ENCODE data around the gene TSPYL4.

The TSPYL4 gene

GRCh38 chr6:116248577-116248976, 5.3 kb downstream of the TSPYL4 start:
- DNase-seq: no peak
- Mint-ChIP-seq H3K4me1 (peaks cover 11% of the 10 kb centered on the region), H3K36me3 (ENCODE audit: low read depth) (peaks cover 14% of the 10 kb centered on the region), H3K9me3 (no peaks in the 10 kb centered on the region), H3K27me3 (ENCODE audit: low read depth, poor library complexity) (no peaks in the 10 kb centered on the region), H3K27ac (no peak overlapping the region), H3K4me3 (peak overlapping the region; percentile 41)
- no peak for TF ChIP-seq CTCF (IDR thresholded peaks at IDR 0.05)

- H3K9me3 Mint-ChIP-seq: no peaks in the 10 kb centered on the region
- DNase-seq: no peak
- H3K36me3 Mint-ChIP-seq (ENCODE audit: low read depth): peaks cover 14% of the 10 kb centered on the region
- H3K27ac Mint-ChIP-seq: no peak overlapping the region
- no peak for TF ChIP-seq CTCF (IDR thresholded peaks at IDR 0.05)
- peaks cover 11% of the 10 kb centered on the region for H3K4me1 Mint-ChIP-seq
- H3K27me3 Mint-ChIP-seq (ENCODE audit: low read depth, poor library complexity): no peaks in the 10 kb centered on the region
- H3K4me3 Mint-ChIP-seq: no peak overlapping the region
These were observed 6.6 kb downstream of the TSPYL4 start for GRCh38 chr6:116247285-116247684.

GRCh38 chr6:116246089-116246488, 7.8 kb downstream of the TSPYL4 start:
- Mint-ChIP-seq H3K36me3 (ENCODE audit: low read depth) (peaks cover 17% of the 10 kb centered on the region), H3K27me3 (ENCODE audit: low read depth, poor library complexity) (no peaks in the 10 kb centered on the region), H3K9me3 (no peaks in the 10 kb centered on the region), H3K4me1 (peaks cover 11% of the 10 kb centered on the region), H3K4me3 (no peak overlapping the region), H3K27ac (no peak overlapping the region)
- DNase-seq: no peak
- TF ChIP-seq CTCF (IDR thresholded peaks at IDR 0.05): no peak

- H3K9me3 Mint-ChIP-seq: no peaks in the 10 kb centered on the region
- peaks cover 23% of the 10 kb centered on the region for H3K36me3 Mint-ChIP-seq (ENCODE audit: low read depth)
- H3K4me3 Mint-ChIP-seq: no peak overlapping the region
- DNase-seq: no peak
- no peak for TF ChIP-seq CTCF (IDR thresholded peaks at IDR 0.05)
- H3K27ac Mint-ChIP-seq: no peak overlapping the region
- no peaks in the 10 kb centered on the region for H3K27me3 Mint-ChIP-seq (ENCODE audit: low read depth, poor library complexity)
- H3K4me1 Mint-ChIP-seq: peaks cover 11% of the 10 kb centered on the region
These were observed 9.6 kb downstream of the TSPYL4 start for GRCh38 chr6:116244284-116244683.

GRCh38 chr6:116239856-116240255, 14.0 kb downstream of the TSPYL4 start:
- no peak for TF ChIP-seq CTCF (IDR thresholded peaks at IDR 0.05)
- H3K4me3 Mint-ChIP-seq: no peak overlapping the region
- H3K36me3 Mint-ChIP-seq (ENCODE audit: low read depth): peaks cover 16% of the 10 kb centered on the region
- no peak for DNase-seq
- H3K9me3 Mint-ChIP-seq: no peaks in the 10 kb centered on the region
- H3K27me3 Mint-ChIP-seq (ENCODE audit: low read depth, poor library complexity): no peaks in the 10 kb centered on the region
- H3K27ac Mint-ChIP-seq: no peak overlapping the region
- H3K4me1 Mint-ChIP-seq: no peaks in the 10 kb centered on the region

- H3K4me1 Mint-ChIP-seq: no peaks in the 10 kb centered on the region
- TF ChIP-seq CTCF (IDR thresholded peaks at IDR 0.05): no peak
- H3K27ac Mint-ChIP-seq: no peak overlapping the region
- H3K9me3 Mint-ChIP-seq: no peaks in the 10 kb centered on the region
- DNase-seq: no peak
- no peaks in the 10 kb centered on the region for H3K27me3 Mint-ChIP-seq (ENCODE audit: low read depth, poor library complexity)
- H3K36me3 Mint-ChIP-seq (ENCODE audit: low read depth): peaks cover 16% of the 10 kb centered on the region
- no peak overlapping the region for H3K4me3 Mint-ChIP-seq
These were observed 14.6 kb downstream of the TSPYL4 start for GRCh38 chr6:116239256-116239655.
